ENCODE results near the gene SDK1.

The SDK1 gene

GRCh38 chr7:4139656-4140625 lies 838.9 kb downstream of the SDK1 start:
- no peak for DNase-seq (ENCODE audit: low read depth)

GRCh38 chr7:4140933-4141332 lies 839.9 kb downstream of the SDK1 start:
- no peak for DNase-seq (ENCODE audit: low read depth)

DNA sequence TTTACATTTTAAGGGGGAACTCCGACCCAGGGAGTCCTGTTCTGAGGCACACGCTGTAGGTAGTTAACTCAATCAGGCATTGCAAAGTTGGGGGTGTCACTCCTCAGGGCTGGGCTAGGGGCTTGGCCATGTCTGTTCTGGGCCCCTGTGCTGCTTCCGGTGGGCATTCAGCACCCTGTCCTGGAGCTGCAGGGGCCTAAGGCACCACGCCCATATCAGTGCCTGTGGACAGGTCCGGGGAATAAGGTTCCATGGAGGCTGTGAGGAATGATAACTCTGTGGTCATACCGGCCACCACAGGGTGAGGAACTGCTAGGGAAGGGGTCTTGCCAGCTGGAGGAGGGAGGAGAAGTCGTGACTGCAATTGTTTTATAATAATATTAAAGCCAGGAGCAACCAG lies 842.0 kb downstream of the SDK1 start:
- no peak for DNase-seq (ENCODE audit: low read depth)

DNA sequence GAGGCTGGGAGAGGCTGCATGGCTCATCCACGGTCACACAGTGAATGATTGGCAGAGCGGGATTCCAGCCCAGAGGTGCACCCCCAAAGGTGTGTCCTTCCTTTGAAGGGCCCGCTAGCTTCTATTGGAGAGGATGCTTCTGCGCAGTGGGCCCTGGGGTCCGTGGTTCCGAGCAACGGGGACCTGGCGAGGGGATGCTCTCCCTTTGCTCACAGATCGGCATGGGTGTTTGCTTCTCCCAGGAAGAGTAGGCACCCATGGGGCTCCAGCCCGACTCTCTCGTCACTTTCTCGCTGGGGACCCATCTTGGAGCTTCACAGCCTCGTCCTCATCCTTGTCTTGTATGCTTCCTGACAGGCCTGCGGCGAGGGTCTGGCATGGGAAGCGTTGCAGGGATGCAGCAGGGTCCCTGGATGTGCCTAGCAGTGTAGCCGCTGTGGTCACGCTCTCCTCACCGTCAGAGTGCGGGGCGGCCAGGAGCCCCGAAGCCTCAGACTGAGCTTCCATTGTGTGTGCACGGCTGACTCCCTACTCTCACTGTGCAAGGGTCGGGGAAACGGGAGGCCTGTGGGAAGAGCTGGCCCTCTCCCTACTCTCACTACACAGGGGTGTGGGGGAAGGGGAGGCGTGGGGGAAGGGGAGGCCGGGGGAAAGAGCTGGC lies 842.6 kb downstream of the SDK1 start:
- DNase-seq (ENCODE audit: low read depth): no peak

DNA sequence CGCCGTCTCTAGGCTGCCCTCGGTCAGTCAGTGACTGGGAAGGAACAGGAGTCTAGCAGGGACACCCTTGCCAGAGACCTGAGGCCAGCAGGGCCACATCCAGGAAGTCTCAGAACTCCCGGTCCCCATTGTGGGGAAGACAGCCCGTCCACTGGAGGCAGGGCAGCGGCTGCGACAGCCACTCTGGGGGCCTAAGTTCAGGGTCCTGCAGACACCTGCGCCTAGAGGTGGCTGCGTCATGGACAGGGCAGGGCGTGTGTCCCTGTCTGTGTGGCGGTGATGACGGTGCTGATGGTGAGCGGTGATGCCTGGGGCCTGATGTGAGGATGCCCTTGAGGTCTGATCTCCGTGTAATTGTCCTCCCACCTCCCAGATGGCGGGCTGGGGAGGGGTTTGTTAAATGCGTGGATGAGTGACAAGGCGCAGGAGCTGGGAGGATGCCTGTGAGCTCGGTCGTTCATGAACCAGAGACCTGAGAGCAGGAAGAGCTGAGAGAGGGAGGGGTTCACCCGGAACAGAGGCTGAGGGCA lies 843.2 kb downstream of the SDK1 start:
- no peak for DNase-seq (ENCODE audit: low read depth)

DNA sequence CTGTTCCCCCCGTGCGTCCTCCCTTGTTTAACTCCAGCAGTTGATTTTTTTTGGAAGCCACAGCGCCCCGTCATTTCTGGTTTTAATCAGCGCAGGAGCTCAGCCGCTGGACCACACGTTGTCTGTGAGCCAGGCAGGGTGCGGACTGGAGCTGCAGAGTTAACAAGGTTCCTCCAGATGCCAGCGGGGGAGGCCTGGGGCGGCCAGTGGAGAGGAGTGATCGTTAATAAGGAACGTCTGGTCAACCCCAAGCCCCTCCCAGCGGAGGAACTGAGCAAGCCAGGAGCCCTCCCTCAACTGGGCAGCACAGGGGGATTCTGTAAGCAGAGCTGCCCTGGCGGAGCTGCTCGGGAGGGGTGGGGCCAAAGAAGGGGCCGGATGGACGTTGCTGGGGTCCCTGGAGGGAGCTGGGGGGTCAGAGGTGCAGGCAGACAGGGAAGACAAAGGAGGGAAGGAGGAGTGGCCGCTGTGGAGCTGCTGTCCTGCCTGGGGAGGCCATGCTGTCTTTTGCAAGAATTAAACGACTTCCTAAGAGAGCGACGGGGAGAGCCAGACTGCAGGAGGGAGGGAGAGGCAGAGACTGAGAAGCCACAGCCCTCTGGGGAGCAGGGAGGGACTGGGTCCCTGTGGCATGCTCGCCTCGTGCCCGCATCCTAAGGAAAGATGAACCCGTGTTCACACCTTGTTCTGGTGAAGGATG lies 843.9 kb downstream of the SDK1 start:
- DNase-seq (ENCODE audit: low read depth): no peak

GRCh38 chr7:4145576-4145975 lies 844.5 kb downstream of the SDK1 start:
- DNase-seq (ENCODE audit: low read depth): no peak

DNA sequence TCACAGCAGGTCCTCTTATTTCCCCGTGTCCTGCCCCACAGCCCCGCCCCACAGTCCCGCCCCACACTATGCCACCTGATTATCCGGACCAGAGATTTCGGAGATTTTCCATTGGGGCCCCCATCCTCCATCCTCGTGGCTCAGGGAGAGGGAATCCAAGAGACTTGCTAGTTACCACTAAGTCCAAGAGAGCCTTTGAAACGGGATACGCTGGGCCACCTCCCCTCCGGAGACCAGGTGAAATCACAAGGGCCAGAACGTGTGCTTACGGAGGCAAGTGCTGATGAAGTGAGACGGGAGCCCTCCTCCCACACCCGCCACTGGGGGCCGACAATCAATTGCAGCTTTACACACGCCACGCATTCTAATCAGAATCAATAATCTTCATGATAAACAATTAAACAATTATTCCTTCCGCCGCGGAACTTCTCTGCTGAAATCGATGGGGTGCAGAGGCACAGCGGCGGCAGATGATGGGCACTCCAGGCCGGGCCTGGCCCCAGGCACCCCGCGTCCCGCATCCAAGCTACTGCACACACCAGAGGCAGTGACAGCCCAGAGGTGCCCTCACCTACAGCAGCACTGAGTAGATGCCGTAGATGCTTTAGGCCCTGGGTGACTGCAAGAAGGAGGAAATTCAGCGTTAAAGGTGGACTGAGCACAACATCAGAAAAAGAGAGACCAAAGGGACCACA lies 847.0 kb downstream of the SDK1 start:
- no peak for DNase-seq (ENCODE audit: low read depth)

DNA sequence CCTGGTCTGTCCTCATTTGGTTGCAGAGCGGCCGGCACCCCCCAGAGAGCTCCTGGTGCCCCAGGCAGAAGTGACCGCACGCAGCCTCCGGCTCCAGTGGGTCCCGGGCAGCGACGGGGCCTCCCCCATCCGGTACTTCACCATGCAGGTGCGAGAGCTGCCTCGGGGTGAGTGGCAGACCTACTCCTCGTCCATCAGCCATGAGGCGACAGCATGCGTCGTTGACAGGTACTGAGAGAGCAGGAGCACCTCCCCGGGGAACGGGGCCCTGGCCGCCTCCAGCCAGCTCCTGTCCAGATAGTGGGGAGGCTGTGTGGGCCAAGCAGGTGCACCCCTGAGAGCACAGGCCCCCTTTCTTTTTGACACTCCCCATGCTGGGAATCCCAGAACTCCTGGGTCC lies 848.2 kb downstream of the SDK1 start:
- no peak for DNase-seq (ENCODE audit: low read depth)

GRCh38 chr7:4149645-4150044 lies 848.6 kb downstream of the SDK1 start:
- no peak for DNase-seq (ENCODE audit: low read depth)

DNA sequence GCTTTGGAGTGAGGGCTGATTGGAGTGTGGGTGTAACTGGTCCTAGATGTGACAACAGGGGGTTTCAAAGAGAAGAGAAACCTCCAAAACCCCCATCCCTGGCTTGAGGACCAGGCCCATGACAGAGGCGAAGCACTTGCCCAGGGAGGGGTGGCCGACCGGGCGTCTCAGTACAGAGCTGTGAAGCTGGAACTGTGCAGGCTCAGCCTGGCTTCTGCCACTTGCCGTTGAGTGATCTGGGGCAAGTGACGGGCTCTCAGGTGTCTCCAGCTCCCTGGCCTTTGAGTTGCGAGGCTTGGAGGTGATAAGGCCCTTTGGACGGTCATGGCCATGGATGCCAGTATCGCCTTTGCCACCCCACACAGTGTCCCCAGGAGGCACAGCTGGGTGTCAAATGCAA lies 849.7 kb downstream of the SDK1 start:
- DNase-seq (ENCODE audit: low read depth): no peak

- no peak for DNase-seq (ENCODE audit: low read depth)
Observed at GRCh38 chr7:4151524-4151923, 850.5 kb downstream of the SDK1 start.

DNA sequence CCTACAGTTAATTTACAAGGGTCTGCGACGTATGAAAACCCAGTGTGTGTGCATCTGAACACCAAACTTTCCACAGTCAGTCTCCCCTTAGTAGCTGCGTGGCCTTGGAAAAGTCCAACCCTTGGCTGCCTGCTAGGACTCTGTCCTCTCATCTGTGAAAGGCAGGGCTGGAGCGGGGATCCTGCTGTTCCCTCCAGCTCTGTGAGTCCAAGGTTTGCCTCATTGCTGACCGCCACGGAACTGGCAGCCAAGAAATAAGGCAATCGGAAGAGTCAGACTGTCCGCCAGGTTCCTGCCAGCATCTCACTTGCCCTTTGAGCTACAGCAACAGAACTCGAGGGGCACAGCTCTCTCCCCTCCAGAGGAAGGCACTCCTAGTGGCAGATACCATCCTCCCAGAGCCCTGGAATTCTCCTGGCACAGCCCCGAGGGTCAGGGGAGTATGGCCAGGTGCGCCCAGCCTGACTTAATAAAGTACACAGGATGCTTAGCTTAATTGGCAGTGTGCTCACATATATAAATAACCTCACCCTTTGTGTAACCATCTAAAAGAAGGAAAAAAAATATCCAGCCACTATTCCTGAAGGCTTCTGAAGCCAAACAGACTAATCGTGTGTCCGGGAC lies 851.0 kb downstream of the SDK1 start:
- DNase-seq (ENCODE audit: low read depth): no peak

DNA sequence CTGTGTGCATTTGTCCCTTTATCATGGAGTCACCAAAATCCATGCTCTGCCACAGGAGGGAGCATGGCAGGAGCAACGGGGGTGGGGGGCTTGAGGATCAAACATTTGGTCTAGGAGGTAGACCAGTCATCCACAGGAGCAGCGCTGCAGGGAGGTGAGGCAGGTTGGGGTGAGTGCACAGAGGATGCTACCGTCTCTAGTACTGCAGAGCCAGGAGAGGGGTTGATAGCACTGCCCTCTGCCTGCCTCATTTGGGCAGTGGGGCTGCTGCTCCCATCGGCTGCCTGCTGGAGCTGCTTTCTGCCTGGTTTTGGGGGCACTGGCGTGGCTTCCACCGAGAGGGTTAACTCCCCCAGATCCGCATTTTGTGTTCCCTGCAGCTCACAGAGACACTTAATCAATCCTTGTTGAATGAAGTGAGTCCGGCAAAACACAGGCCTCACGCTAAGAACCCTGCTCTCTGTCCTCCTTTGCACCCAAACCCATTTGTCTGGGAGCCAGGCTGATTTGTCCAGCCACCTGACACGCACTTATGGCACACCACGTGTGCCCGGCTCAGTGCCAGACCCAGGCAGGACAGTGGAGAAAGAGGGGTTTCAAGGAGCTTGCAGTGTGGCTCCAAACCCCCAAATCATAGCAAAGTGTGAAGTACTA lies 854.0 kb downstream of the SDK1 start:
- DNase-seq (ENCODE audit: low read depth): no peak

GRCh38 chr7:4156190-4156589 lies 855.1 kb downstream of the SDK1 start:
- DNase-seq (ENCODE audit: low read depth): no peak

GRCh38 chr7:4157651-4158050 lies 856.6 kb downstream of the SDK1 start:
- no peak for DNase-seq (ENCODE audit: low read depth)

GRCh38 chr7:4158441-4159153 lies 857.5 kb downstream of the SDK1 start:
- DNase-seq (ENCODE audit: low read depth): no peak

DNA sequence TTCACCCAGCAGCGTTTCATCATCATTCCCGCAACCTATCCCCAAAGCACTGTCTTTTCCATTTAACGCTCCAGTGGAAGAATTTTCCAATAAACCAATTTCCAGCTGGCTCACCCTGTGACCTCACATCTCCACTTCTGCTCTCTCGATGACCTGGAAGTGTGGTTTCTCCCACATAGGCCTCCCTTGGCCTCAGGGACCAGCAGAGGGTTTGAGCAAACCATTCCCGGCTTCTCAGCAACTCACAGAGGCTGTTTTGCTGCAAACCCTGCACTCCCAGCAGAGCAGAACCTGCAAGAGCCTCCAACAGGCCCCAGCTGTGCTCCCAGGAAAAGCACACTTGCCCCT lies 858.1 kb downstream of the SDK1 start:
- no peak for DNase-seq (ENCODE audit: low read depth)

- no peak for DNase-seq (ENCODE audit: low read depth)
Observed at GRCh38 chr7:4159761-4160554, 858.9 kb downstream of the SDK1 start.

Data from stimulated activated CD8-positive, alpha-beta memory T cell treated with anti-CD3 and anti-CD28 coated beads, Interleukin-12 subunit alpha, Interleukin-12 subunit beta, amount 100 ng/mL, for 4 hours (primary cell).